Dermis blood vessel endothelial cell (primary cell): ENCODE results near the gene GLRA1. TPM values are rescaled to one million over a fixed set of nuclear protein-coding genes. Genes with fewer than 3 reads are reported as not detected.
"Not testable (repeated sequence)": the region's sequence is repeated elsewhere in the genome, so short reads cannot be mapped to it uniquely, and the experiment has no call there.

Experiments
- DNase-seq: peaks from one replicate; pipeline ENCODE4 v3.0.0; 2010
- total RNA-seq: library from RNA; depleted of rRNA; stranded (reverse); fragments of >200 nt; gene quantifications from 2 replicates; pipeline ENCODE4 v1.2.3, GENCODE V29; 2014

The GLRA1 gene
- total RNA-seq, 1 donor from 2014 or later = not detected

- DNase-seq = no peak
Observed at GRCh38 chr5:151880324-151880723, 44.3 kb downstream of the GLRA1 start.

GRCh38 chr5:151873701-151874100 lies 51.0 kb downstream of the GLRA1 start:
- DNase-seq = no peak

- no peak for DNase-seq
Observed at GRCh38 chr5:151872701-151873100, 52.0 kb downstream of the GLRA1 start.

- DNase-seq = peak; percentile 18
Observed at GRCh38 chr5:151870820-151871219, 53.8 kb downstream of the GLRA1 start.

GRCh38 chr5:151870271-151870670 lies 54.4 kb downstream of the GLRA1 start:
- no peak for DNase-seq

GRCh38 chr5:151869843-151870242 lies 54.8 kb downstream of the GLRA1 start:
- no peak for DNase-seq

- no peak for DNase-seq
Observed at GRCh38 chr5:151868451-151868850, 56.2 kb downstream of the GLRA1 start.

- DNase-seq = no peak
Observed at GRCh38 chr5:151864061-151864748, 60.4 kb downstream of the GLRA1 start.

GRCh38 chr5:151863566-151863965 lies 61.1 kb downstream of the GLRA1 start:
- DNase-seq = no peak

- no peak for DNase-seq
Observed at GRCh38 chr5:151862811-151863472, 61.7 kb downstream of the GLRA1 start.

GRCh38 chr5:151860867-151861266 lies 63.8 kb downstream of the GLRA1 start:
- not testable (repeated sequence) for DNase-seq

- no peak for DNase-seq
Observed at GRCh38 chr5:151856861-151857260, 67.8 kb downstream of the GLRA1 start.

GRCh38 chr5:151855701-151856100 lies 69.0 kb downstream of the GLRA1 start:
- DNase-seq = no peak

- no peak for DNase-seq
Observed at GRCh38 chr5:151847871-151848270, 76.8 kb downstream of the GLRA1 start.

- no peak for DNase-seq
Observed at GRCh38 chr5:151846765-151847164, 77.9 kb downstream of the GLRA1 start.

- not testable (repeated sequence) for DNase-seq
Observed at GRCh38 chr5:151832843-151833242, 91.8 kb downstream of the GLRA1 start.

GRCh38 chr5:151829370-151829769 lies 95.3 kb downstream of the GLRA1 start:
- DNase-seq = no peak

GRCh38 chr5:151825445-151825844 lies 99.2 kb downstream of the GLRA1 start:
- peak; percentile 79 for DNase-seq

- DNase-seq = no peak
Observed at GRCh38 chr5:151822141-151822540, 102.5 kb downstream of the GLRA1 start.

GRCh38 chr5:151820903-151821302 lies 103.7 kb downstream of the GLRA1 start:
- no peak for DNase-seq

- DNase-seq = no peak
Observed at GRCh38 chr5:151820271-151820670, 104.4 kb downstream of the GLRA1 start.

GRCh38 chr5:151819830-151820229 lies 104.8 kb downstream of the GLRA1 start:
- DNase-seq = no peak

- no peak for DNase-seq
Observed at GRCh38 chr5:151815051-151815450, 109.6 kb downstream of the GLRA1 start.

GRCh38 chr5:151812757-151813309 lies 111.8 kb downstream of the GLRA1 start:
- DNase-seq = no peak
